Thyroid gland (tissue), 4 donors: ENCODE data around the gene DCAF5. TPM values are rescaled to one million over a fixed set of nuclear protein-coding genes. Genes with fewer than 3 reads are reported as not detected.
"Not testable (repeated sequence)": the region's sequence is repeated elsewhere in the genome, so short reads cannot be mapped to it uniquely, and the experiment has no call there.

Experiments
- DNase-seq, 2 donors: peaks; one replicate each; pipeline ENCODE4 v3.0.0-alpha.2; 2019
- H3K27ac ChIP-seq, 3 donors: fragments of 200-600 bp; sonication (generic); 1 replicate in 2 of 3; 2 replicates in 1 of 3; pipeline ENCODE4 v1.5.1; 2016 to 2019; ENCODE audit warnings: mild to moderate bottlenecking in 1 of 3, moderate library complexity in 1 of 3
- H3K27me3 ChIP-seq: fragments of 200-600 bp; sonication (generic); one replicate; pipeline ENCODE4 v1.5.1; 2019
- H3K36me3 ChIP-seq, 2 donors: fragments of 200-600 bp; sonication (generic); one replicate each; pipeline ENCODE4 v1.5.1; 2016 to 2019
- H3K4me1 ChIP-seq, 2 donors: fragments of 200-600 bp; sonication (generic); one replicate each; pipeline ENCODE4 v1.5.1; 2017 to 2019
- H3K4me3 ChIP-seq, 3 donors: fragments of 200-600 bp; sonication (generic); replicated peaks in 1 of 3; 1 replicate in 2 of 3; 2 replicates in 1 of 3; pipeline ENCODE4 v1.5.1; 2016; ENCODE audit warnings: mild to moderate bottlenecking in 1 of 3
- H3K9me3 ChIP-seq: fragments of 200-600 bp; sonication (generic); one replicate; pipeline ENCODE4 v1.5.1; 2017
- POLR2A ChIP-seq, 2 donors: fragments of 450-650 bp; IDR thresholded peaks; one replicate each; pipeline ENCODE4 v1.6.1; 2017; ENCODE audit warnings: antibody characterized with exemption in 2 of 2, mild to moderate bottlenecking in 2 of 2, moderate library complexity in 1 of 2
- WGBS, 2 donors: methylation state at CpG; one replicate each; pipeline ENCODE4 v1.1.5; 2017; 5-methylcytosine and 5-hydroxymethylcytosine counted together
- intact Hi-C: fragments of 100-400 bp; cut with DNase I; formaldehyde crosslinking; loops from one replicate; pipeline ENCODE4 v1.15.1; 2023
- total RNA-seq, 4 donors: library from RNA; depleted of rRNA; stranded (reverse); fragments of >200 nt; gene quantifications; one replicate each; pipeline ENCODE4 v1.2.3, GENCODE V29; 2016
- TF ChIP-seq, protein P1 (sequence below), 6 experiments: fragments of 200-600 bp in 3 of 6; fragments of 450-650 bp in 3 of 6; sonication (generic) in 3 of 6; IDR thresholded peaks; one replicate each; pipeline ENCODE4 v1.5.1; 2016 to 2019; ENCODE audit warnings: antibody characterized with exemption in 6 of 6, mild to moderate bottlenecking in 2 of 6, inconsistent platforms in 1 of 6, moderate library complexity in 1 of 6

Gene DCAF5
- total RNA-seq, 4 donors from 2014 or later, result 36.0 to 53.6 (median 38.9) TPM

DNA sequence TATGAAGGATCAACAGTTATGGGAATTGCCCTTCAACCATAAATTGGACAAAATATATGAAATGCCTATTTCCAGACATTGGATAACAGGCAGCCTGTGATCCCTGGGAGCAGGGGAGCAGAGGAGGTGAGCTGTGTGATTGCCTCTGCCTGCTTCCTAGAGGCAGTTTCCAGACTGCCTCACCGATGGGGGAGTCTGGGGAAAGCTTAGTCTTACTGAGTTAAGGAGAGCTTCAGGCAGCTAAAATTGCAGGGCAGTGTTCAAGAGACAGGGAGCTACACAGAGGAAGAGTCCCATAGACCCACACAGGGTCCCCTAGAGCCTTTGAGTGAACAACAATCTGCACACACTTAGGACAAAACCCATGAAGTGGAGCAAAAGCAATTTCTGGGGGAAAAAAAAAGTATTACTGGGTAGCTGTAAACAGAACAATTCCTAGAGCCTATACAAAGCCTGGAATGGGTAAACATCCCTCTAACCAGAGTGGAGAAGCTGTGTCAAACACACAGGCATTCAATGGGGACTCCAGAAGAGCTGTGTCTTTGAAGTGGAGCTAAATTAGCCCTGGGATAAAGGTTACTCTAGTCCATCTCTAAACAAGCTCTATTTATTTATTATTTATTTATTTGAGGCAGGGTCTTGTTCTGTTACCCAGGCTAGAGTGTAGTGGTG, 125.5 kb downstream of the DCAF5 start:
- no peaks in the 10 kb centered on the region for H3K4me1 ChIP-seq
- DNase-seq, result no peak
- H3K27me3 ChIP-seq, result no peaks in the 10 kb centered on the region
- TF ChIP-seq POLR2A (IDR thresholded peaks at IDR 0.05), result no peak
- TF ChIP-seq, protein P1, sequence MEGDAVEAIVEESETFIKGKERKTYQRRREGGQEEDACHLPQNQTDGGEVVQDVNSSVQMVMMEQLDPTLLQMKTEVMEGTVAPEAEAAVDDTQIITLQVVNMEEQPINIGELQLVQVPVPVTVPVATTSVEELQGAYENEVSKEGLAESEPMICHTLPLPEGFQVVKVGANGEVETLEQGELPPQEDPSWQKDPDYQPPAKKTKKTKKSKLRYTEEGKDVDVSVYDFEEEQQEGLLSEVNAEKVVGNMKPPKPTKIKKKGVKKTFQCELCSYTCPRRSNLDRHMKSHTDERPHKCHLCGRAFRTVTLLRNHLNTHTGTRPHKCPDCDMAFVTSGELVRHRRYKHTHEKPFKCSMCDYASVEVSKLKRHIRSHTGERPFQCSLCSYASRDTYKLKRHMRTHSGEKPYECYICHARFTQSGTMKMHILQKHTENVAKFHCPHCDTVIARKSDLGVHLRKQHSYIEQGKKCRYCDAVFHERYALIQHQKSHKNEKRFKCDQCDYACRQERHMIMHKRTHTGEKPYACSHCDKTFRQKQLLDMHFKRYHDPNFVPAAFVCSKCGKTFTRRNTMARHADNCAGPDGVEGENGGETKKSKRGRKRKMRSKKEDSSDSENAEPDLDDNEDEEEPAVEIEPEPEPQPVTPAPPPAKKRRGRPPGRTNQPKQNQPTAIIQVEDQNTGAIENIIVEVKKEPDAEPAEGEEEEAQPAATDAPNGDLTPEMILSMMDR (IDR thresholded peaks at IDR 0.05), result no peak
- intact Hi-C loops, result no loop called here
- H3K4me3 ChIP-seq, result no peak overlapping the region
- H3K36me3 ChIP-seq, result no peaks in the 10 kb centered on the region
- WGBS, 2 donors, result 20 to 63% methylated on average over 1 of the region's 1 CpG
- H3K27ac ChIP-seq, result no peak overlapping the region
- no peaks in the 10 kb centered on the region for H3K9me3 ChIP-seq

- no peaks in the 10 kb centered on the region for H3K27me3 ChIP-seq
- H3K36me3 ChIP-seq, result no peaks in the 10 kb centered on the region
- H3K27ac ChIP-seq, result no peak overlapping the region
- no peak overlapping the region for H3K4me3 ChIP-seq
- 79 to 87% methylated on average over 4 of the region's 4 CpGs for WGBS, 2 donors
- DNase-seq, result no peak
- H3K9me3 ChIP-seq, result no peaks in the 10 kb centered on the region
- intact Hi-C loops, result no loop called here
- no peaks in the 10 kb centered on the region for H3K4me1 ChIP-seq
- TF ChIP-seq, protein P1 (IDR thresholded peaks at IDR 0.05), result no peak
- TF ChIP-seq POLR2A (IDR thresholded peaks at IDR 0.05), result no peak
Measured at GRCh38 chr14:69023035-69023434, 129.9 kb downstream of the DCAF5 start.

GRCh38 chr14:69022093-69022492, 130.8 kb downstream of the DCAF5 start:
- H3K4me1 ChIP-seq, DNase-seq, H3K4me3 ChIP-seq, H3K9me3 ChIP-seq, H3K27ac ChIP-seq, H3K36me3 ChIP-seq, intact Hi-C loops, H3K27me3 ChIP-seq: not testable (repeated sequence)
- 83 to 91% methylated on average over 8 of the region's 8 CpGs for WGBS, 2 donors

GRCh38 chr14:69017706-69018105, 135.2 kb downstream of the DCAF5 start:
- WGBS, 2 donors, result 88 to 95% methylated on average over 4 of the region's 4 CpGs
- no peaks in the 10 kb centered on the region for H3K27me3 ChIP-seq
- DNase-seq, result no peak
- H3K4me3 ChIP-seq, result no peak overlapping the region
- H3K36me3 ChIP-seq, result no peaks in the 10 kb centered on the region
- H3K4me1 ChIP-seq, result no peaks in the 10 kb centered on the region
- intact Hi-C loops, result no loop called here
- no peak overlapping the region for H3K27ac ChIP-seq
- no peaks in the 10 kb centered on the region for H3K9me3 ChIP-seq
- TF ChIP-seq, protein P1 (IDR thresholded peaks at IDR 0.05), result no peak
- no peak for TF ChIP-seq POLR2A (IDR thresholded peaks at IDR 0.05)

DNA sequence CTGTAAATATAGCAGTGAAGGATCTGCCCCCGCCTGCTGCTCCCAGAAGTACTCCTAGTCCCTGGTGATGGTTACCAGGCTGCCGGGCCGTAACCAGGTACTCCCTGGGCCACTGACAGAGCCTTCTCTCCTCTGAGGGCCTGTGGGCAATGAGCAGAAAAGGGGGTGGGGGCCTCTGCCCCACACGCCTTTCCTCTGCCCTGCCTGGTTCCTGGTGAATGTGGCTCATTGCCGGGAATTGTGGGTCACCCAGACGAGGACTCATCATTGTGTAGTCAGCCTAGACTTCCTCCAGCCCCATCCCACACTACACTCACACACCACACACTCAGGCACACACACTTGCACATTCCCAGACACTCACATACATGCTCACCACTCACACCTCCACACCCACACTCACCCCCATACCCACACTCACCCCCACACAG, 138.1 kb downstream of the DCAF5 start:
- TF ChIP-seq, protein P1 (IDR thresholded peaks at IDR 0.05), result no peak
- TF ChIP-seq POLR2A (IDR thresholded peaks at IDR 0.05), result no peak
- Histone ChIP-seq H3K4me1 (no peaks in the 10 kb centered on the region), H3K36me3 (no peaks in the 10 kb centered on the region), H3K27me3 (no peaks in the 10 kb centered on the region), H3K9me3 (no peaks in the 10 kb centered on the region), H3K27ac (no peak overlapping the region), H3K4me3 (no peak overlapping the region)
- DNase-seq, result peak in 1 of 2 donors; percentile 23
- WGBS, 2 donors, result 67 to 77% methylated on average over 5 to 6 of the region's 6 CpGs
- intact Hi-C loops, result no loop called here
